Stimulated activated CD4-positive, alpha-beta T cell treated with anti-CD3 and anti-CD28 coated beads, Interleukin-1b, Interleukin-23, amount 100 ng/mL, for 1 hour (primary cell): Measurements from ENCODE around the gene NUDT3.
"Not testable (repeated sequence)": the region's sequence is repeated elsewhere in the genome, so short reads cannot be mapped to it uniquely, and the experiment has no call there.

Source experiments
- DNase-seq, 2 donors: peaks; one replicate each; pipeline ENCODE4 v3.0.0-alpha.2; 2020; ENCODE audit warnings: low read depth in 2 of 2

The NUDT3 gene

GRCh38 chr6:34393191-34393965 is 909 bp upstream of the NUDT3 start:
- no peak for DNase-seq

- DNase-seq: peak; percentile 0 to 34
Measured at GRCh38 chr6:34391786-34392496, 528 bp downstream of the NUDT3 start.

GRCh38 chr6:34391473-34391785 is 1.0 kb downstream of the NUDT3 start:
- DNase-seq: no peak

- no peak for DNase-seq
Measured at GRCh38 chr6:34390531-34391472, 1.7 kb downstream of the NUDT3 start.

- no peak for DNase-seq
Measured at GRCh38 chr6:34389034-34389433, 3.4 kb downstream of the NUDT3 start.

GRCh38 chr6:34388421-34388820 is 4.0 kb downstream of the NUDT3 start:
- no peak for DNase-seq

GRCh38 chr6:34386316-34387137 is 5.9 kb downstream of the NUDT3 start:
- no peak for DNase-seq

GRCh38 chr6:34385793-34386195 is 6.7 kb downstream of the NUDT3 start:
- no peak for DNase-seq

- no peak for DNase-seq
Measured at GRCh38 chr6:34384321-34385153, 7.9 kb downstream of the NUDT3 start.

GRCh38 chr6:34383656-34384320 is 8.7 kb downstream of the NUDT3 start:
- DNase-seq: no peak

GRCh38 chr6:34383161-34383631 is 9.3 kb downstream of the NUDT3 start:
- DNase-seq: no peak

GRCh38 chr6:34381081-34381480 is 11.4 kb downstream of the NUDT3 start:
- DNase-seq: no peak

- no peak for DNase-seq
Measured at GRCh38 chr6:34378470-34378869, 14.0 kb downstream of the NUDT3 start.

GRCh38 chr6:34377984-34378383 is 14.5 kb downstream of the NUDT3 start:
- no peak for DNase-seq

GRCh38 chr6:34377571-34377970 is 14.9 kb downstream of the NUDT3 start:
- DNase-seq: not testable (repeated sequence)

- DNase-seq: no peak
Measured at GRCh38 chr6:34375833-34376232, 16.6 kb downstream of the NUDT3 start.

- no peak for DNase-seq
Measured at GRCh38 chr6:34374508-34374907, 18.0 kb downstream of the NUDT3 start.

GRCh38 chr6:34374069-34374468 is 18.4 kb downstream of the NUDT3 start:
- no peak for DNase-seq

GRCh38 chr6:34373511-34373910 is 19.0 kb downstream of the NUDT3 start:
- no peak for DNase-seq

GRCh38 chr6:34371865-34372264 is 20.6 kb downstream of the NUDT3 start:
- DNase-seq: not testable (repeated sequence)
